Transverse colon (tissue), 1 donor: Measurements from ENCODE around the gene OR52E2.

Source experiments
- EP300 ChIP-seq: sonication (generic); formaldehyde crosslinking; IDR thresholded peaks from one replicate; pipeline ENCODE4 v1.6.1; 2017; ENCODE audit warnings: antibody characterized with exemption, low read depth
- POLR2A ChIP-seq: fragments of 450-650 bp; IDR thresholded peaks from one replicate; pipeline ENCODE4 v1.6.1; 2016; ENCODE audit warnings: antibody characterized with exemption, mild to moderate bottlenecking, moderate library complexity

DNA sequence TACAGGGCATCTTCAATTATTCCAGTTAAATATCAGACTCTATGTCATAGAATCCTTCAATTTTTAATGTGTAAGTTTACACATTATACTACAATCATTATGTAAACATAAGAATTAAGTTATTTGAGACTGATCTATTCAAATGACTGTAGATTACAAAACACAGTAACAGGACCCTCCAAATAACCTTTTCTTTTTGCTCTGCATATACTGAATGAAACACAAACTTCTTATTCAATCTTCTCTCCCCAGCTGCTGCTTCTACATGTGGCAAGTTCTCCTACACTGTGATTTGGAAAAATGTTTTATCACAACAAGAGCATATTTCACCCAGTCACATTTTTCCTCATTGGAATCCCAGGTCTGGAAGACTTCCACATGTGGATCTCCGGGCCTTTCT lies 13.2 kb downstream of the OR52E2 start, which contains the start of gene OR52J3:
- TF ChIP-seq POLR2A (no peak), EP300 (no peak)
